EL (cell line): Measurements from ENCODE around the gene CNTNAP5.

Experiments used
- DNase-seq: peaks from one replicate; pipeline ENCODE4 v3.0.0-alpha.2; 2016

Gene CNTNAP5

GRCh38 chr2:124838406-124838805 is 813.3 kb downstream of the CNTNAP5 start:
- DNase-seq, result no peak

DNA sequence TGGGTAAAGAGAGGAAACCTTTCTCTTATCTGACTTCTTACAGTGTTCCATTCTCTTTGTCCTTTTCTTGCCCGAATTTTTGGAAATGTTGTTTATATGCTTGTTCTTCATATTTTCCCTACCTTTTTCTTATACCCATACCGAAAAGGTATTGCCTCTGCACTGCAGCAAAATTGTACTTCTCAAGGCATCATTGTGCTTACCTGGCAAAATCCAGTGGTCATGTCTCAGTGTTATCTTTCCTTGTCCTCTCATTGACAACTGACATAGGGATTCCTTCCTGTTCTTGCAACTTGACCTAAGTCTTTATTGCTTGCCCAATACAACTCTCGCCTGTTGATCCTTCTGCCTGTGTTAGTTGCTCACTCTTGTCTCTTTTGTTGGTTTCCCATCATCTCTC is 842.2 kb downstream of the CNTNAP5 start:
- no peak for DNase-seq

DNA sequence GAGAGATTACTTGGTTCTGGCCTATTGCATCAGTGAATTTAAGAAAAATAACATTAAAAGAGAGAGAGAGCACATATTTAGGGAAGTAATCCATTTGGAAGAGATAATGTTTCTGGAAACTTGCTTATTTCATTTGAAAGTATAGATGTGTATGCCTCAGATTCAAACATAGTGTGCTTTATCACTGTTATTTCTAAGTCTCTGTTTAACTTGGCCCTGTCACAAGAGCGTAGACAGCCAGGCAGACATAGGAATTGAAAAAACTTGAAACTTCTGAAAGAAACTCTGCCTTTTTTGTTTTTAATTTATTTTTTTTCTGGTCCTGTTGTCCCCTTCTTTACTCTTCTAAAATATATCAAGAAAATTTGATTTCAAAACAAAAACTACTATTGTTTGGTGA is 849.1 kb downstream of the CNTNAP5 start:
- no peak for DNase-seq

GRCh38 chr2:124874676-124875075 is 849.6 kb downstream of the CNTNAP5 start:
- no peak for DNase-seq

DNA sequence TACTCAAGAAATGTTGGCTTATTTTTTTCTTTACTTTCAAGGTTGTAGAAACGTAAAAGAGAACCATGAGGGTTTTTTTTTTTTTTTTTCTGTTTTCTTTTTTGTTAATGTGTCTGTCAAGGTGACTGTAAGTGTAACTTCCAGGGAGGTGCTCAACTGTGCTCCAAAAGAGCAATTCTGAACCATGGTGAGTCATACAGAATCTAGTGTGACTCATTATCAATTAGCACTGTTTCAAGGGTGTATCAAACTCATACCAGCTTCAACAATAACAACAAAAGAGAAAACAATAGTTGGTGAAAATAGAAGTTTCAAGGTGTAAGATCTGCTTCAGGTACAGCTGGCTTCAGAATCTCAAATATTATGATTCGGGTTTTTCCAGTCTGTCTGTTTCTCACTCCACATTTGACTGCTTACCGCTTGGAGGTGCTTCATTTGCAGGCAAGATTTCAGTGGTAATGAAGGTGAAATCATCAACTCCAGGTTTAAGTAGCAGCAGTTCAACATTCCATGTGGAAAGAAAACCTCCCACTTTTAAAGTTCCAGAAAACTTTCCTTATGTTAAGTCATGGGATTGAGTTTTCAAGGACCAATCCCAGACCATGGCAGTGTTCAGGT is 850.6 kb downstream of the CNTNAP5 start:
- no peak for DNase-seq

- DNase-seq, result no peak
Measured at GRCh38 chr2:124877141-124877577, 852.1 kb downstream of the CNTNAP5 start.

- no peak for DNase-seq
Measured at GRCh38 chr2:124879640-124880039, 854.6 kb downstream of the CNTNAP5 start.

GRCh38 chr2:124880995-124881394 is 855.9 kb downstream of the CNTNAP5 start:
- DNase-seq, result no peak

- DNase-seq, result no peak
Measured at GRCh38 chr2:124882423-124882822, 857.3 kb downstream of the CNTNAP5 start.

- no peak for DNase-seq
Measured at GRCh38 chr2:124883595-124883994, 858.5 kb downstream of the CNTNAP5 start.

DNA sequence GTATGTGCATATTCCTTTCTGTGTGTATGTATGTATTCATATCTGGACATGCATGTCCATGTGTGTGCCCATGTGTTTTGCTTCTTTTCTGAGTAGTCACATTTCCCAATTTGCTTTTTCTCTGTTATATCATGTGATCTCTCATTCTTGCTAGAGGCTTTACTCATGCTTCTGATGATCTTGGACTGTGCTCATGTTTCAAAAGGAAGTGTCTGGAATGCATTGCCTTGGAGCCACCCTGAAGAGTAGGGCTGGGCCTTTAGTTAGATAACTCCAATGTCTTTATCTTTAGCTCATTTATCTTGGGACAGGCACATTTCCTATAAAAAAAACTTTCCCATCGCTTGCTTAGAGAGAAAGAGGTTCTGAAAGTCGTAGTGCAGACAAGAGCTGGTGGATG is 859.2 kb downstream of the CNTNAP5 start:
- no peak for DNase-seq

- DNase-seq, result no peak
Measured at GRCh38 chr2:124886216-124886615, 861.1 kb downstream of the CNTNAP5 start.

- no peak for DNase-seq
Measured at GRCh38 chr2:124887466-124887865, 862.4 kb downstream of the CNTNAP5 start.

GRCh38 chr2:124888431-124888830 is 863.3 kb downstream of the CNTNAP5 start:
- DNase-seq, result no peak

DNA sequence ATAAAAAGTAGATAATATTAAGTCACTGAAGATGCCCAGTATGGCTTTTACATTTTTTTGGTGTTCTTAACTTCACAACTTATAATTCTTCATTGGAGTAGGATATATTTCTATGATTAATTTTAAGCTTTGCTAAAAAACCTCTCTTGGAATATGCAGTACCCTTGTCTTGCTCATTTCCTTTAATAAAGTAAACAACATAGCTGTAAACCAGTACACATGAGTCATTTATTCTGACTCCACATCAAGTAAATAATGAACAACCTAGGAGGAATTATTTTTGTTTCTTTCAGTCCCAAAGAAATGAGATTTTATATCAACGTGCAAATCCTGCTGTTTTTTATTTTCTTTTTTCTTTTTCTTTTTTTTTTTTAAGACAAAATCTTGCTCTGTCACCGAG is 869.1 kb downstream of the CNTNAP5 start:
- DNase-seq, result no peak

DNA sequence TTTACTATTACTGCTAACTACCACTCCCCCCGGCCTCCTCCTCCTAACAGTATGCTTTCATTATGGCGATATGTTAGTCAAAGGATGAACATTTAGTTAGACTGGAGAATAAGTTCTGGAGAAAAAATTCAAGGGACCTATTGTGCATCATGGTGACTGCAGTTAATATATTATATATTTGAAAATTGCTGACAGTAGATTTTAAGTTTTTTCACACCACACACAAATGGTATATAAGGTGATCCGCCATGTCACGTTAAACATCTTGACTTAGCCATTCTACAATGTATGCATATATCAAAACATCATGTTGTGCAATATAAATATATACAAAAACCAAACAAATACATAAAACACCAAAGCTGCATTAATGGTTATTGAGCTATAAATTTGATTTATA is 873.7 kb downstream of the CNTNAP5 start:
- no peak for DNase-seq

- DNase-seq, result peak; percentile 0
Measured at GRCh38 chr2:124908411-124908810, 883.3 kb downstream of the CNTNAP5 start.

- DNase-seq, result no peak
Measured at GRCh38 chr2:124911560-124911959, 886.5 kb downstream of the CNTNAP5 start.

- DNase-seq, result no peak
Measured at GRCh38 chr2:124913868-124914267, 888.8 kb downstream of the CNTNAP5 start.

DNA sequence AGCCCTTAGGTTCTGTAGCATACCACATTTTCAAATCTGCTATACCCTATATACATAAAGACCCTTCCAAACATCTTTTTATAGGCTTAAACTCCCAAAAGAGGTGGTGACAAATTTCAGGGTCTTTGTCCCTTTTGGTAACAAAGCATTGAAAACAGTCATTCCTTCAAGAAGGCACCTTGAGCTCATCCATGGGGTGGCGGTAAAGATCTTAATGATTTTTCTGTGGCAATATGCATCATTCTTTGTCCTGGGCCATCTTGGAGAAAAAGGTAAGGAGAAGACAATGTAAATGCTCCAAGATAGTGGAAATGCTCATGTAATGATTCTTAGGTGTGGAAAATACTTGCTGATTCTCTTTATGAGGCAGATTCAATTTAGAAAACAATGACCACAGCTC is 890.5 kb downstream of the CNTNAP5 start:
- DNase-seq, result no peak

DNA sequence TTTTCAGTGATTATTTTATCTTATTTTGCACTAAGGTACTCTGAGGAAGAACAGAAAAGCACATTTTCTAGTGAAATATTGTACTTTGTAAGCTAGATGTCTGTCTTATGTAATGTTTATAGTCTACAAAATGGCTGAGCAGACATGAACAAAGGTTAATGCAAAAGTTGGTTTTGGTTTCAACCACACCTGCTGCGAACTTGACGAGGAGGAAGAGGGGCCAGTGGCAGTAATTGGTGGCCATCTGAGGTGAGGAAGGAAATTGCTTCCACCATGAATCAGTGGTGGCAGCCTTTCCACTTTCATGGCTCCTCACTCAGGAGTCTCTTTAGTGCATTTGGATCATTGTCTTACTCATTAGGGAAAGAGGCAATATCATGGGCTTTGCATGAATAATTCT is 894.2 kb downstream of the CNTNAP5 start:
- DNase-seq, result no peak

- no peak for DNase-seq
Measured at GRCh38 chr2:124920448-124920847, 895.4 kb downstream of the CNTNAP5 start.

GRCh38 chr2:124921191-124921590 is 896.1 kb downstream of the CNTNAP5 start:
- DNase-seq, result no peak

DNA sequence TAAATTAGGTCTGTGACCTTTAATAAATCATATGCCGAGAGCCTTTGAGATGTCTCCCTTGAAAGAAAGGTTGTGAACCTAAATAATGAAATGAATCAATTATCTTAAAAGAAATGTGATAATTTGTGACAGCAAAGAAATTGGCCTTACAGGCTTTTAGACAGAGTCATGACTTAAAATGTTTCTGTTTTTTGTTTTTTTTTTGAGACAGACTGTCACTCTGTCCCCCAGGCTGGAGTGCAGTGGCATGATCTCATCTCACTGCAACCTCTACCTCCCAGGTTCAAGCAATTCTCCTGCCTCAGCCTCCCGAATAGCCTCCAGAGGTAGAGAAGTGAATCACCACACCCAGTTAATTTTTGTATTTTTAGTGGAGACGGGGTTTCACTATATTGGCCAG is 898.0 kb downstream of the CNTNAP5 start:
- DNase-seq, result no peak

GRCh38 chr2:124933883-124934282 is 908.8 kb downstream of the CNTNAP5 start:
- DNase-seq, result no peak

GRCh38 chr2:124953921-124954320 is 928.8 kb downstream of the CNTNAP5 start:
- no peak for DNase-seq
